H1 (cell line): ENCODE measurements around the gene PIGZ.

ENCODE experiments used
- CTCF ChIP-seq, 3 experiments: IDR thresholded peaks; 1 replicate in 2 of 3; 2 replicates in 1 of 3; pipeline versions ENCODE4 v1.5.1 to v1.6.1; 2011; ENCODE audit warnings: low read length in 3 of 3, mild to moderate bottlenecking in 3 of 3, inconsistent platforms in 2 of 3, low read depth in 1 of 3, moderate library complexity in 1 of 3; ENCODE audit not compliant: insufficient read depth in 1 of 3; ENCODE audit errors: control extremely low read depth in 1 of 3
- POLR2AphosphoS5 ChIP-seq: IDR thresholded peaks from 2 replicates; pipeline ENCODE4 v1.6.1; 2011; ENCODE audit warnings: low read depth, low read length
- SAP30 ChIP-seq: fragments of 300-600 bp; sonication (generic); IDR thresholded peaks from 2 replicates; pipeline ENCODE4 v1.7.1; 2012; ENCODE audit warnings: low read length, moderate library complexity, mild to moderate bottlenecking, inconsistent platforms; ENCODE audit not compliant: insufficient read depth, insufficient replicate concordance
- SIRT6 ChIP-seq: IDR thresholded peaks from one replicate; pipeline ENCODE4 v1.7.1; 2012; ENCODE audit warnings: low read length, inconsistent platforms
- TF ChIP-seq, protein P1 (sequence below): IDR thresholded peaks from 2 replicates; pipeline ENCODE4 v1.6.1; 2011; ENCODE audit warnings: low read depth, mild to moderate bottlenecking, low read length; ENCODE audit not compliant: insufficient read depth

DNA sequence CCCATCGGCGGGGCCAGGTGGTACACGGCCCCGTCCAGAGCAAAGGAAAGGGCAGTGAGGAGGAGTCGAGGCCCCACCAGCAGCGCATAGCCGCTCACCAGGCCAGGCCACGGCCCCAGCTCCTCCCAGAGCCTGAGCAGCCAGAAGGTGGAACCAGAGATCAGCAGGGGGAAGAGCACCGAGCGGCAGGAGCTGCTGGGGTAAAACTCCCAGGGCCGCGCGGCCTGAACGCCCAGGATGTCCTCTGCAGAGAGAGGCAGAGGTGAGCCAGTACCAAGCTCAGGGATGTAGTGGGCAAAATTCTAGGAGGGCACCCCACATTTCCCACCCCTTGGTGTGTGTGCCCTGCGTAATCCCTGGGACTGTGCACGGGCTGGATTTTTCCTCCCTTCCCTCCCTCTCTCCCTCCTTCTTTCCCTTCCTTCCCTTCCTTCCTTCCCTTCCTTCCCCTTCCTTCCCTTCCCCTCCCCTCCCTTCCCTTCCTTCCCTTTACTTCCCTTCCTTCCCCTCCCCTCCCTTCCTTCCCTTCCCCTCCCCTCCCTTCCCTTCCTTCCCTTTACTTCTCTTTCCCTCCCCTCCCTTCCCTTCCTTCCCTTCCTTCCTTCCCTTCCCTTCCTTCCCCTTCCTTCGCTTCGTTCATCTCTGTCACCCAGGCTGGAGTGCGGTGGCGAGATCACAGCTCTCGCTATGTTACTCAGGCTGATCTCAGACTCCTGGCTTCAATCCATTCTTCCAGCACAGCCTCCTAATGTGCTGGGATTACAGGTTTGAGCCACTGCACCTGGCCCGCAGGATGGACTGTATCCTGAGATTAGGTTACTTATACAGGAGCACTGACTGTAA lies 20.0 kb downstream of the PIGZ start:
- TF ChIP-seq CTCF (IDR thresholded peaks at IDR 0.05; ENCODE audit: control extremely low read depth in 1 of 3, insufficient read depth in 1 of 3, low read depth in 1 of 3, low read length in 3 of 3) (peak; percentile 41 to 59 (median 46)), SAP30 (no peak), POLR2AphosphoS5 (no peak), SIRT6 (no peak)
- TF ChIP-seq, protein P1, sequence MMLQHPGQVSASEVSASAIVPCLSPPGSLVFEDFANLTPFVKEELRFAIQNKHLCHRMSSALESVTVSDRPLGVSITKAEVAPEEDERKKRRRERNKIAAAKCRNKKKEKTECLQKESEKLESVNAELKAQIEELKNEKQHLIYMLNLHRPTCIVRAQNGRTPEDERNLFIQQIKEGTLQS, result no peak
